SU-DHL-6 (cell line): ENCODE results near the gene KRT14.

Experiments used
- EZH2phosphoT487 ChIP-seq: fragments of 200-600 bp; sonication (generic), shearing (Covaris generic); conservative IDR thresholded peaks from 2 replicates; pipeline ENCODE4 v1.6.1; 2018; ENCODE audit warnings: mild to moderate bottlenecking, antibody characterized with exemption, low read length, moderate library complexity, mixed read lengths
- TF ChIP-seq, protein P1 (sequence below): fragments of 200-600 bp; sonication (generic); IDR thresholded peaks from one replicate; pipeline ENCODE4 v1.5.1; 2017; ENCODE audit warnings: antibody characterized with exemption, mild to moderate bottlenecking, low read length, moderate library complexity; ENCODE audit not compliant: insufficient read depth, poor library complexity, severe bottlenecking

DNA sequence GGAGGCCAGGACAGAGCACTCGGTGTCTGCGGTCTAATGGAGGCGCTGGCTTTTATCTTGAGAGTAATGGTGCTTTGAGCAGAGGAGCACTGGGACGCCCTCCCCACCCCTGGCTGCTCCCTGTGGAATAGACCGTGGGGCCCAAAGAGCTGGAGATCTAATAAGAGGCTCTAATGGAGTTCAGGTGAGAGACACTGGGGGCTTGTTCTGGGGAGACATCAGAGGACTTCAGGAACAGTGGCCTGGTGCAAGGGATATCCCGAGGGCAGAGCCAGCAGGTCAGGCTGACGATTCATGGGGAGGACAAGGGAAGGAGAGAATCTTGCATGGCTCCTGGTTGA lies 49.1 kb downstream of the KRT14 start:
- TF ChIP-seq, protein P1, sequence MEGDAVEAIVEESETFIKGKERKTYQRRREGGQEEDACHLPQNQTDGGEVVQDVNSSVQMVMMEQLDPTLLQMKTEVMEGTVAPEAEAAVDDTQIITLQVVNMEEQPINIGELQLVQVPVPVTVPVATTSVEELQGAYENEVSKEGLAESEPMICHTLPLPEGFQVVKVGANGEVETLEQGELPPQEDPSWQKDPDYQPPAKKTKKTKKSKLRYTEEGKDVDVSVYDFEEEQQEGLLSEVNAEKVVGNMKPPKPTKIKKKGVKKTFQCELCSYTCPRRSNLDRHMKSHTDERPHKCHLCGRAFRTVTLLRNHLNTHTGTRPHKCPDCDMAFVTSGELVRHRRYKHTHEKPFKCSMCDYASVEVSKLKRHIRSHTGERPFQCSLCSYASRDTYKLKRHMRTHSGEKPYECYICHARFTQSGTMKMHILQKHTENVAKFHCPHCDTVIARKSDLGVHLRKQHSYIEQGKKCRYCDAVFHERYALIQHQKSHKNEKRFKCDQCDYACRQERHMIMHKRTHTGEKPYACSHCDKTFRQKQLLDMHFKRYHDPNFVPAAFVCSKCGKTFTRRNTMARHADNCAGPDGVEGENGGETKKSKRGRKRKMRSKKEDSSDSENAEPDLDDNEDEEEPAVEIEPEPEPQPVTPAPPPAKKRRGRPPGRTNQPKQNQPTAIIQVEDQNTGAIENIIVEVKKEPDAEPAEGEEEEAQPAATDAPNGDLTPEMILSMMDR, result no peak
- no peak for TF ChIP-seq EZH2phosphoT487
